IPS-20b (cell line): Measurements from ENCODE around the gene CREB5.

Source experiments
- H3K27ac ChIP-seq: one replicate; pipeline ENCODE4 v1.5.1; 2013; ENCODE audit warnings: low read length
- H3K27me3 ChIP-seq: 2 replicates; pipeline ENCODE4 v1.6.1; 2013; ENCODE audit warnings: mild to moderate bottlenecking, low read length, inconsistent platforms; ENCODE audit not compliant: insufficient read depth
- H3K36me3 ChIP-seq: 2 replicates; pipeline ENCODE4 v1.6.1; 2013; ENCODE audit warnings: low read depth, mild to moderate bottlenecking, inconsistent platforms, low read length, moderate library complexity; ENCODE audit not compliant: insufficient read depth
- H3K4me1 ChIP-seq: 2 replicates; pipeline ENCODE4 v1.6.1; 2013; ENCODE audit warnings: mild to moderate bottlenecking, control low read depth, inconsistent platforms, low read length, moderate library complexity; ENCODE audit not compliant: insufficient read depth
- H3K4me3 ChIP-seq: 2 replicates; pipeline ENCODE4 v1.5.1; 2013; ENCODE audit warnings: mild to moderate bottlenecking, low read length, inconsistent platforms
- H3K9ac ChIP-seq: 2 replicates; pipeline ENCODE4 v1.6.1; 2013; ENCODE audit warnings: low read depth, mild to moderate bottlenecking, inconsistent platforms, low read length, moderate library complexity
- H3K9me3 ChIP-seq: 2 replicates; pipeline ENCODE4 v1.6.1; 2013; ENCODE audit warnings: mild to moderate bottlenecking, low read depth, low read length, inconsistent platforms; ENCODE audit not compliant: insufficient read depth

CREB5 gene

DNA sequence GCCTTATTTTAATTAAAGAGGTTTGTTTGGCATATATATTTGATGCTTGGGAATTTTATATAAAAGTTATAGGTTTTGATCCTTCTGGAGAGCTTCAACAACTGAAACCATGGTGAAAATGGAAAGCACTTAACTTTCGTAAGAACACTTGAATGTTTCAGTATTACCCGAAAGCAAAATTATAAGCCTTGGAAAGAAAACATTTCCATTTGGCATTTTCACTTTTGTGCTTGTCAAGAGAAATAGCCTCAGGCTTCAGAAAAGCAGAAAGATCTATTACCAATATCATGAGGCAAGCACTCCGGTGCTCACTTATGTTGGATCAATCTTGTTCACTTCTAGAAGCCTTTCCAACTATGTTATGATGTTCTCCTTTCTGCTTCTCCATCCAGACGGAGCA lies 289.9 kb downstream of the CREB5 start:
- Histone ChIP-seq H3K27me3 (no peaks in the 10 kb centered on the region), H3K4me3 (no peak overlapping the region), H3K4me1 (peaks cover 3% of the 10 kb centered on the region; the same call in 1 of the 2 replicates), H3K36me3 (no peaks in the 10 kb centered on the region), H3K27ac (no peak overlapping the region), H3K9ac (no peak overlapping the region), H3K9me3 (no peaks in the 10 kb centered on the region)

DNA sequence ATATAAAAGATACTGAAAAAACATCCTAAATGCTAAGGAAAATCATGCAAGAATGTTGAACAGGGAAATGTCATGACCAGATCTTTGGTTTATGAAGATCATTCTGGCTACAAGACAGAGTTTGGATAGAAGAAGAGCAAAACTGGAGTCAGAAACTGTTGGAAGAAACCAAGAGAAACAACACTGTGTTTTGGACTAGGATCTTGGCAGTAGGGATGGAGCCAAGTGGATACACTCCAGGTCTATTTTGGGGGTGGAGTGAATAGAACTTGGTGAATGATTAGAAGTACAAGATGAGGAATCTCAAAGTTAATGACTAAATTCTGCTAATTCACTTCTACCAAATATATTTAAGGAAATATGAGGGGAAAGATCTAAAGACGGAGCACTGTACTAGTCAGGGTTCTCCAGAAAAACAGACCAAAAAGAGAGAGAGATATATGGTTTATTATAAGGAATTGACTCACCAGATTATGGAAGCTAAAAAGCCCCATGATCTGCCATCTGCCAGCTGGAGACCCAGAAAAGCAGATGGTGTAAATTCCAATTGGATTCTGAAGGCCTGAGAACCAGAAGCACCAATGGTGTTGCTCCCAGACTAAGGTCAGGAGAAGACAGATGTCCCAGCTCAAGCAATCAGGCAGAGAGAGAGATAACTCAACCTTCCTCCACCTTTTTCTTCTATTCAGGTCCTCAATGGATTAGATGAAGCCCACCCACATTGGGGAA lies 290.9 kb downstream of the CREB5 start:
- Histone ChIP-seq H3K4me1 (peaks cover 9% of the 10 kb centered on the region), H3K4me3 (no peak overlapping the region), H3K9ac (no peak overlapping the region), H3K9me3 (no peaks in the 10 kb centered on the region), H3K36me3 (no peaks in the 10 kb centered on the region), H3K27me3 (no peaks in the 10 kb centered on the region), H3K27ac (no peak overlapping the region)

DNA sequence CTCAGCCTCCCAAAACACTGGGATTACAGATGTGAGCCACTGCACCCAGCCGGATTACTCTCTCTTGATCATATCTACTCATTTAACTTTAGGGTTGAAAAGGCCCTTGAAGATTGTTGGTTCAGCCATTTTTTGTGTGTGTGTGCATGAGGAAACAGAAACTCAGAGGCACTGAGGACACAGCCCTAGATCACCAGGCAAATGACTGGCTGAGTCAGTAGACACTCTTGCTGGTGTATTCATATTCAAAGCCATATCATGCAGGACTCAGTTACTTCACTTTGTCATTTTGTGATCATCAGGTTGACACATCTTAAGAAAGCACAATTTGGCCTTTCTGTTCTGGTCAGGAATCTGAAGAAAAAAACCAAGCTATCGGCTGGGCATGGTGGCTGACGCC lies 292.4 kb downstream of the CREB5 start:
- Histone ChIP-seq H3K27ac (no peak overlapping the region), H3K27me3 (no peaks in the 10 kb centered on the region), H3K36me3 (no peaks in the 10 kb centered on the region), H3K9ac (no peak overlapping the region), H3K4me3 (no peak overlapping the region), H3K9me3 (no peaks in the 10 kb centered on the region), H3K4me1 (peaks cover 18% of the 10 kb centered on the region)

DNA sequence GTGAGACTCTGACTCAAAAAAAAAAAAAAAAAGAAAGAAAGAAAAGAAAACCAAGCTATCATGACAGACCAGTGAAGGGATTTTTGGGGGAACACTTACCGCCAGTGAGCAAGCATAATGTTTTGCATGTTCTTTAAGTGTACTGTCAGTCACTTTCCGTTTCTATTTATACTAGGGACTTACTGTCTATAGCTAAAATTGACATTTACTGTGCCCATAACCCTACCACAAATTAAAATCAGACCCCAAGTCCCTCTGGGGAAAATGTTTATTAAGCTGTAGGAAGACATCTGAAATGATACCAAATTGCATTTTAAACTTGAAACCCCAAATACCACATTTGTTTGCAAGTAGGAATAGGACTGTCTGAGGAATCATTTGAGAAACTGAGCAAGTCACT lies 293.0 kb downstream of the CREB5 start:
- H3K9me3 ChIP-seq: no peaks in the 10 kb centered on the region
- H3K36me3 ChIP-seq: no peaks in the 10 kb centered on the region
- H3K27me3 ChIP-seq: no peaks in the 10 kb centered on the region
- H3K9ac ChIP-seq: no peak overlapping the region
- H3K27ac ChIP-seq: no peak overlapping the region
- no peak overlapping the region for H3K4me3 ChIP-seq
- H3K4me1 ChIP-seq: peaks cover 18% of the 10 kb centered on the region

DNA sequence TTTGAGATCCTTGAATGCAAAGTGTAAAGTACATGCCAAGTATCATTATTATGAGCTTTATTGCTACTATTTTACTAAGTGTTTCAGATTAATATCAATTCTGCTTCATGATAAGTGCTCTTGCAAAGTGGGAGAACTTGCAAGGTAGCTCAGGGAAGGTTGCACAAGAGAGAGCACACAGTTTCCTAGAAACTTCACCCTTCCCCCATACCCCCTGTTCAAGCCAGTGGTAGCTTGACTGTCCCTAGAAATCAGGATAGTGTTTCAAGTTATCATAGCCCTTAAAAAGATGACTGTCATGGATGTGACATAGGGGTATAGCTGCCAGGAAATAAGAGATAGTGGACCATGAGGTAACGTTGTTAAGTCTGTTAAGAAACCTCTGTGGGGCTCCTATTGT lies 294.3 kb downstream of the CREB5 start:
- H3K9me3 ChIP-seq: no peaks in the 10 kb centered on the region
- peaks cover 18% of the 10 kb centered on the region for H3K4me1 ChIP-seq
- no peaks in the 10 kb centered on the region for H3K36me3 ChIP-seq
- H3K9ac ChIP-seq: no peak overlapping the region
- H3K27ac ChIP-seq: no peak overlapping the region
- H3K4me3 ChIP-seq: no peak overlapping the region
- H3K27me3 ChIP-seq: no peaks in the 10 kb centered on the region

DNA sequence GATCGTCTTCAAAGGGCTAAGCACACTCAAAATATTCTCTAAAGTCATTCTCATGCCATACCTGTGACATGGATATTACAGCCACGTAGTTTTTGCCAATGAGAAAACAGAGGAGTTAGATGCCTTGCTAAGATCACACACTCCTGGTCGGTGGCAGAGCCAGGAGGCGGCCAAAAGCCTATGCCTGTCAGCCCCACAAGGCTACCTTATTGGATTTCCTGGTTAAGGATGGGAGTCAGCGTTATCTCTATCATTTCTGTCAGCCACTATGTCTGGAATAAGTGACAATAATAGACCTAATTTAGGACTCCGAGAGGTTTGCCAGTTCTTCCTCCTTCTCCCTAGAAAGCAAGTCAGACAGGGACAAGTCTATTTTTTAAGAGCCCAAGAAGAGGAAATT lies 295.0 kb downstream of the CREB5 start:
- no peak overlapping the region for H3K9ac ChIP-seq
- no peaks in the 10 kb centered on the region for H3K36me3 ChIP-seq
- H3K9me3 ChIP-seq: no peaks in the 10 kb centered on the region
- H3K27ac ChIP-seq: no peak overlapping the region
- no peak overlapping the region for H3K4me3 ChIP-seq
- H3K4me1 ChIP-seq: peaks cover 18% of the 10 kb centered on the region
- H3K27me3 ChIP-seq: no peaks in the 10 kb centered on the region

DNA sequence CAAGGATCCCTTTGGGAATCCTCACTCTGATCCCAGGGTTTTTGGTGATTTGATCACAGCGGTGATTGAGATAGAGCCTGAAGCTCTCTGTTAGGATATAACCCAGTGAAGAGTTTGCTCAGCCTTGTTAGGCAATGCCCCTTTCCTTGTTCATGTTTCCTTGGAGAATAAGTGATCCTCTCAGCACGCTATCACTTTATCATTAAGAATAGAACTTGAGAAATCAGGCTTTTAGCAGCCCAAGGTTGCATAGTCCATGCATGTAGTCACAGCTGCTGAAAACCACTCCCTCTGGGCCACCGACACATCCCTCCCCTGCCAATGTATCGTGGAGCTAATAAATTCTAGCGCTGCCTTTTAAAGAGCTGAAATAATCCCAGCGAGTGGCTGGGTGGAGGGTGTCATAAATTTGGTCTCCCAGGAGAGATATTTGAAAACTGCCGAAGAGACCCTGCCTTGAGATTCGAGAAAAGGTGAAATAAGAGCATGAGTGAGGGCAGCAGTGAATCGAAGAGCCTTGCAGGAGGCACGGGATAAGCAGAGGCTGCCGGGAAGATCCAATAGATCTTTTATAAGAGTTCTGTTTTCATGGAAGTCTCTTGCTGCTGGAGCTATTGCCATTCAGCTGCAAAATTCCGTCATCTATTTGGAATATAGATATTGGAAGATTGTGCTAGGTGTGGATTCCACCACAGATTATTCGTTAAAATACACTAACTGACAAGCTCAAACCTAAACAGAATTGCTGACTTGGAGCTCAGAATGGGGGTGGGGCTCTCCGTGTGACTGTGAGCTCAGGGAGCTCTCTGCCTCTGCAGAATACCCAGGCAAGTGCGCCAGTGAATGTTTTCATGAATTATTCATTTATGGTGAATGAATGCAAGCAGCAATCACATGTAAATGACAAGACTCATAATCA lies 296.0 kb downstream of the CREB5 start:
- Histone ChIP-seq H3K9me3 (no peaks in the 10 kb centered on the region), H3K27ac (no peak overlapping the region), H3K36me3 (no peaks in the 10 kb centered on the region), H3K4me3 (peak overlapping the region; percentile 39), H3K9ac (peak overlapping the region; percentile 28; the same call in 1 of the 2 replicates), H3K27me3 (no peaks in the 10 kb centered on the region), H3K4me1 (peaks cover 18% of the 10 kb centered on the region)

DNA sequence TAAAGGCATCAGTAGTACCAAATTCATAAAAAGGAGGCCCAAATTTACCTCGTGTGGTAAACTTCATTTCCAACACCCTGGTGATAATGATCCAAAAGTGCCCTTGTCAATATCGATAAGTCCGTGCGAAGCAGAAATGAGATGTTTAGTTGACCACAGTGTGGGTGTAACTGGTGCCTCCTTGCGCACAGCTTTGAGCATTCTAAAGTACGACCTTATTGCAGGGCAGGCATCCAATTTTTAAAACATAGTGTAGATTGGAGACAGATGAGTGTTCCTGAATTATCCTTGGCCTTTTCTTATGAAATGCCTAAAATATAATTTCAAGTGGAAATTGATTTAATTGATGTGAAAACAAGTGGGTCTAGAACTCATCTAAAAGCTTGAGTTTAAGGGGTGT lies 297.4 kb downstream of the CREB5 start:
- no peak overlapping the region for H3K27ac ChIP-seq
- H3K9me3 ChIP-seq: no peaks in the 10 kb centered on the region
- no peak overlapping the region for H3K9ac ChIP-seq
- no peak overlapping the region for H3K4me3 ChIP-seq
- no peaks in the 10 kb centered on the region for H3K27me3 ChIP-seq
- H3K4me1 ChIP-seq: peaks cover 18% of the 10 kb centered on the region
- no peaks in the 10 kb centered on the region for H3K36me3 ChIP-seq

DNA sequence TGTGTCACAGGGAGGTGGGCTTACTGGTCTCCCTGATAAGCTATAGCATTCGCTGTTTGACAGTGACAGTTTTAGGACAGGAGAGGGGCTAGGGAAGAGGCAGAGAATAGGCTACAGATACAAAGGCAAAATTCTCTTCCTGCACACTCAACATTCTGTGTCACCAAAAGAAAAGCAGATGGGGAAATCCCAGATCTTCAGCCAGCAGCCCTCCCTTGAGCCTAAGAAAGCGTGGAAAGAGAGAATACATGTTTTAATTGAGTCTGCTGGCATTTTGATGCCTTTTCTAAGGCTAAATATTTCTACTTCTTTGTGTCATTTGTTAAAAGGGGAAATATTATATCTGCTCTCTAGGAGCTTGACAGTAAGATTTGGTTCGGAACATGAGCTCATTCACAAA lies 298.8 kb downstream of the CREB5 start:
- H3K27me3 ChIP-seq: no peaks in the 10 kb centered on the region

DNA sequence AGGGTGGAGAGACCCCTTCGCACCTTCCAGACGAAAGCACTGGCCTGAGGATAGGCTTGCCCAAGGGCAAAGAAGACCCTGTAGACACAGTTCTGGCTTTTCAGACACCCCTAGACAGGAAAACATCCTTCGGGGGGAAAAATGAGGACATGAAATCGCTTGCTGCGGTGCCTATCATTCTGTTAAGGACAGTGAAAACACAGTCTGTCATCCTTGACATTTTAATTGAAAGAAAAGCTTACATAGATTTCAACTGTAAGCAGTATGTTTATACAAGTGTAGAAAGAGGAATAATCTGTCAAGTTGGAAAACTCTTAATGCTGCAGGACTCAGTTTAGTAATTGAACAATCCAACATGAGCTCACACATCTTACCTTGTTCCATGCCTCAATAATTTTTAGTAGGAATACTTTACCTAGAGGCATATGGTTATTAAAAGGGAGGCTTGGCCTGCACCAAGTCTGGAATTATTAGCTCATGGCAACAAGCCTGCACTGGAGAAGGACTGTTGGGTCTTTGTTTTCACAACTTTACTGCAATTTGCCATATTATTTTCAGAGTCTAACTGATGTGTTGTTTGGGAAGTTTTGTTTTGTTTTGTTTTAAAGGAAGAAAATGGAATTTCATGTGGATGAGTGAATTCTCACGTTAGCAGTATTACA lies 302.3 kb downstream of the CREB5 start:
- no peak overlapping the region for H3K27ac ChIP-seq

More for the DNA sequence above, 298.8 kb downstream of the CREB5 start:
- no peak overlapping the region for H3K27ac ChIP-seq
- H3K9me3 ChIP-seq: no peaks in the 10 kb centered on the region
- H3K4me3 ChIP-seq: no peak overlapping the region
- H3K4me1 ChIP-seq: peaks cover 18% of the 10 kb centered on the region
- no peaks in the 10 kb centered on the region for H3K36me3 ChIP-seq
- H3K9ac ChIP-seq: no peak overlapping the region

DNA sequence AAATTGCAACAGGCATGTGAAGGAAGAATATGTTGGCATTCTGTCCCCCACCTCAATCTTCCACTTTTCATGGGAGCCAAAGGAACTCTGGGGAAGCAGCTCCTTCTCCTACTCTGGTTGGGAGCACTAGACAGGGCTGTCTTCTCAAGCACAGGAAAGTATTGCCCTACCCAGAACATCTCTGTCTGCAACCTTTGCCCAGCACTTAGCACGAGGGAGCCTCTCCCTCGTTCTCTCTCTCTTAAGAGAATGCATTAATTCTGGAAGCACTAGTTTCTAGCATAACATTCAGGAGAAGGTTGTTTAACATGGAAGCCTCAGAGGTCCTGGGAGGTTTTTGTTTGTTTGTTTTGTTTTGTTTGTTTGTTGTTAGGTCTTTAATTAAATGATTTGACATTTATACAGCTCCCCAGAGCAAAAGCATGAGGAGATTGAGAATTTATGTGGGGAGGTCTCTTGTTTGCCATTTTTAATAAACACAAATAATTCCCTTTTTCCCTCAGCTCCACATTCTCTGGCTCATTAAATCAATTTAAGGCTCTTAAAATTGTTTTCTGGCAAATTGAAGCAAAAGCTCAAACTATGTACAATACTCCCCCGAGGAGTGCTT lies 305.2 kb downstream of the CREB5 start:
- H3K4me3 ChIP-seq: no peak overlapping the region
- no peaks in the 10 kb centered on the region for H3K36me3 ChIP-seq

More for the DNA sequence above, 302.3 kb downstream of the CREB5 start:
- Histone ChIP-seq H3K36me3 (no peaks in the 10 kb centered on the region), H3K4me3 (no peak overlapping the region), H3K9ac (no peak overlapping the region), H3K9me3 (no peaks in the 10 kb centered on the region), H3K27me3 (no peaks in the 10 kb centered on the region), H3K4me1 (no peaks in the 10 kb centered on the region)

More for the DNA sequence above, 305.2 kb downstream of the CREB5 start:
- H3K27ac ChIP-seq: no peak overlapping the region
- no peaks in the 10 kb centered on the region for H3K4me1 ChIP-seq
- H3K9ac ChIP-seq: no peak overlapping the region
- no peaks in the 10 kb centered on the region for H3K27me3 ChIP-seq
- H3K9me3 ChIP-seq: no peaks in the 10 kb centered on the region
